ENCODE measurements around the gene DECR2.
"Not testable (repeated sequence)": the region's sequence is repeated elsewhere in the genome, so short reads cannot be mapped to it uniquely, and the experiment has no call there.

DECR2 gene

GRCh38 chr16:367333-367903, 34.3 kb upstream of the DECR2 start:
- no peak for DNase-seq

- DNase-seq: no peak
Observed at GRCh38 chr16:368388-369158, 33.1 kb upstream of the DECR2 start.

- DNase-seq: no peak
Observed at GRCh38 chr16:369275-369865, 32.3 kb upstream of the DECR2 start.

- DNase-seq: no peak
Observed at GRCh38 chr16:369866-370436, 31.7 kb upstream of the DECR2 start.

GRCh38 chr16:370443-370842, 31.2 kb upstream of the DECR2 start, which contains the start of gene MRPL28:
Gene MRPL28 (minus strand): TSS chr16:370538. CDS start chr16:370218, 320 bp downstream.
- DNase-seq: peak; percentile 77

GRCh38 chr16:370979-371514, 30.6 kb upstream of the DECR2 start:
- no peak for DNase-seq

- no peak for DNase-seq
Observed at GRCh38 chr16:371515-372301, 30.0 kb upstream of the DECR2 start.

- no peak for DNase-seq
Observed at GRCh38 chr16:372302-372983, 29.2 kb upstream of the DECR2 start.

GRCh38 chr16:373020-373598, 28.6 kb upstream of the DECR2 start:
- DNase-seq: no peak

- no peak for DNase-seq
Observed at GRCh38 chr16:373848-374615, 27.7 kb upstream of the DECR2 start.

GRCh38 chr16:374616-374926, 27.1 kb upstream of the DECR2 start:
- no peak for DNase-seq

- DNase-seq: no peak
Observed at GRCh38 chr16:375212-375611, 26.5 kb upstream of the DECR2 start.

GRCh38 chr16:375927-376816, 25.5 kb upstream of the DECR2 start:
- DNase-seq: no peak

GRCh38 chr16:376817-377418, 24.8 kb upstream of the DECR2 start:
- DNase-seq: no peak

GRCh38 chr16:377419-377951, 24.2 kb upstream of the DECR2 start:
- DNase-seq: no peak

- not testable (repeated sequence) for DNase-seq
Observed at GRCh38 chr16:378113-378820, 23.4 kb upstream of the DECR2 start.

- no peak for DNase-seq
Observed at GRCh38 chr16:378821-379182, 22.9 kb upstream of the DECR2 start.

- DNase-seq: no peak
Observed at GRCh38 chr16:379183-379960, 22.3 kb upstream of the DECR2 start.
